Vagina (tissue), 2 donors: ENCODE measurements around the gene NPBWR2. TPM values are rescaled to one million over a fixed set of nuclear protein-coding genes. Genes with fewer than 3 reads are reported as not detected.

Experiments
- DNase-seq, 2 donors: peaks; one replicate each; pipeline ENCODE4 v3.0.0-alpha.2; 2017; ENCODE audit errors: extremely low spot score in 2 of 2
- H3K27ac ChIP-seq: fragments of 200-600 bp; sonication (generic); one replicate; pipeline ENCODE4 v1.5.1; 2019
- H3K27me3 ChIP-seq: fragments of 200-600 bp; sonication (generic); one replicate; pipeline ENCODE4 v1.5.1; 2019
- H3K36me3 ChIP-seq, 2 donors: fragments of 200-600 bp; sonication (generic); one replicate each; pipeline ENCODE4 v1.5.1; 2017 to 2019
- H3K4me1 ChIP-seq: fragments of 200-600 bp; sonication (generic); one replicate; pipeline ENCODE4 v1.5.1; 2019
- H3K4me3 ChIP-seq, 2 donors: fragments of 200-600 bp; sonication (generic); 1 replicate in 1 of 2; 2 replicates in 1 of 2; pipeline ENCODE4 v1.5.1; 2016 to 2019
- H3K9me3 ChIP-seq: fragments of 200-600 bp; sonication (generic); one replicate; pipeline ENCODE4 v1.5.1; 2019
- CTCF ChIP-seq, 3 experiments: fragments of 450-650 bp in 2 of 3; fragments of 200-600 bp in 1 of 3; sonication (generic) in 1 of 3; IDR thresholded peaks; one replicate each; pipeline ENCODE4 v1.5.1; 2017 to 2019; ENCODE audit warnings: antibody characterized with exemption in 3 of 3, mild to moderate bottlenecking in 2 of 3, moderate library complexity in 2 of 3
- POLR2A ChIP-seq, 2 donors: fragments of 450-650 bp; IDR thresholded peaks; one replicate each; pipeline ENCODE4 v1.6.1; 2017; ENCODE audit warnings: antibody characterized with exemption in 2 of 2, mild to moderate bottlenecking in 2 of 2, moderate library complexity in 2 of 2
- POLR2AphosphoS5 ChIP-seq, 2 donors: sonication (generic); formaldehyde crosslinking; IDR thresholded peaks; one replicate each; pipeline ENCODE4 v1.9.0; 2017; ENCODE audit warnings: antibody characterized with exemption in 2 of 2, mild to moderate bottlenecking in 2 of 2, low read depth in 1 of 2; ENCODE audit not compliant: insufficient read depth in 1 of 2
- intact Hi-C: fragments of 100-400 bp; cut with DNase I; formaldehyde crosslinking; loops from one replicate; pipeline ENCODE4 v1.15.1; 2023
- total RNA-seq: library from RNA; depleted of rRNA; stranded (reverse); fragments of >200 nt; gene quantifications from one replicate; pipeline ENCODE4 v1.2.3, GENCODE V29; 2016

Gene NPBWR2
- total RNA-seq, 1 donor from 2014 or later = not detected

DNA sequence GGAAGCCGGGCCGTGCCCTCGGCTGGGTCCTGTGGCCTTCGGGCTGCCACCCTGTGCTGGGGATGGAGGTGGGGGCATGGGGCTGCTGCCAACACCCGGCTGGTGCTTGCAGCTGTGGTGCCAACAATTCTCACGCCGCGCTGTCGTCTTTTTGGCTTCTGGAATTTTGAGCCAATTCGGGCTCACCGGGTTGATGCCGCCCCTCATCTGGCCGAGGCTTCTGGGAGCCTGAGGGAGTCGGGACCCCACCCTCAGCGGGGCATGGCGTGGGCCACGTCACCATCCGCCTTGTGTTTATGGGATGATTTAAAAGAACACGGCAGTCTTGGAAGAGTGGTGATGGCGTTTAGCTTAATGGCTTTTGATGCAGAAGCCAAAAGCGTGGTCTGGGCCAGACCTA is 8.7 kb upstream of the NPBWR2 start:
- TF ChIP-seq CTCF (IDR thresholded peaks at IDR 0.05) (no peak), POLR2AphosphoS5 (IDR thresholded peaks at IDR 0.05; ENCODE audit: insufficient read depth in 1 of 2, low read depth in 1 of 2) (no peak), POLR2A (IDR thresholded peaks at IDR 0.05) (no peak)
- no peak overlapping the region for H3K27ac ChIP-seq
- H3K9me3 ChIP-seq = no peaks in the 10 kb centered on the region
- no peaks in the 10 kb centered on the region for H3K36me3 ChIP-seq
- peaks cover 8% of the 10 kb centered on the region for H3K4me1 ChIP-seq
- no peak for DNase-seq
- no peaks in the 10 kb centered on the region for H3K27me3 ChIP-seq
- intact Hi-C loops = no loop called here
- no peak overlapping the region for H3K4me3 ChIP-seq

DNA sequence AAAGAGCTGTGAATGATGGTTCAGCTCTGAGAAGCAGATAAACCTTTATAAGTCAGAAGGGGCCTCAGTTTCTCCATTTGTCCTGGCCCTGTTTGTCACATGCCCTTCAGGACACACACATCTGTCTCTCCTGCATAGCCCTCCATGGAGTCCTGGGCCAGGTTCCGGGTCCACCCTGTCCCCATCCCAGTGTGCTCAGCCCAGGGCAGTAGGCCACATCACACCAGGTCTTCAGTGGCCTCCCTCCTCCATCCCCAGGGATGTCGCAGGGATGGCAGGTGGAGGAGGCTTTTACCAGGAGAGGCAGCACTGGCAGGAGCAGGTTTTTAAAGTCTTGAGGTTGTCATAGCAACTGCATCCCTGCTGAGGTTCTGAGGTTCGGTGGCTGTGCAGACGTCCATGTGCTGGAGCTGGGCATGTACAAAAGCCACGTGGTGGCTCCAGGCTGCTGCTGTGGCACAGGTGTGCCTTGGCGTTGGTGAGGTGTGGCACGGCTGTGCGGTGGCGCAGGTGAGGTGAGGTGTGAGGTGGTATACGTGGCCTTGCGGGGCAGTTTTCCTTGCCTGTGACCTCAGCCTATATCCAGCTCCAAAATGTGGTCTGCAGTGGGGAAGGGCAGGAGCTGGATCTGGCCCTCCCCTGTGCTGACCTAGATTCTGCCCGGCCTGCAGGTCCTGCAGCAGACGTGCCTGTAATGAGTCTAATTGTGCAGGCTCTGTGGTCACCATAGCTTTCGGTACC is 8.0 kb upstream of the NPBWR2 start:
- H3K27ac ChIP-seq = no peak overlapping the region
- no peaks in the 10 kb centered on the region for H3K27me3 ChIP-seq
- intact Hi-C loops = no loop called here
- H3K4me1 ChIP-seq = peaks cover 5% of the 10 kb centered on the region
- H3K9me3 ChIP-seq = no peaks in the 10 kb centered on the region
- H3K4me3 ChIP-seq = no peak overlapping the region
- DNase-seq = no peak
- no peak for TF ChIP-seq POLR2A (IDR thresholded peaks at IDR 0.05)
- TF ChIP-seq POLR2AphosphoS5 (IDR thresholded peaks at IDR 0.05; ENCODE audit: insufficient read depth in 1 of 2, low read depth in 1 of 2) = no peak
- no peak for TF ChIP-seq CTCF (IDR thresholded peaks at IDR 0.05)
- H3K36me3 ChIP-seq = no peaks in the 10 kb centered on the region

DNA sequence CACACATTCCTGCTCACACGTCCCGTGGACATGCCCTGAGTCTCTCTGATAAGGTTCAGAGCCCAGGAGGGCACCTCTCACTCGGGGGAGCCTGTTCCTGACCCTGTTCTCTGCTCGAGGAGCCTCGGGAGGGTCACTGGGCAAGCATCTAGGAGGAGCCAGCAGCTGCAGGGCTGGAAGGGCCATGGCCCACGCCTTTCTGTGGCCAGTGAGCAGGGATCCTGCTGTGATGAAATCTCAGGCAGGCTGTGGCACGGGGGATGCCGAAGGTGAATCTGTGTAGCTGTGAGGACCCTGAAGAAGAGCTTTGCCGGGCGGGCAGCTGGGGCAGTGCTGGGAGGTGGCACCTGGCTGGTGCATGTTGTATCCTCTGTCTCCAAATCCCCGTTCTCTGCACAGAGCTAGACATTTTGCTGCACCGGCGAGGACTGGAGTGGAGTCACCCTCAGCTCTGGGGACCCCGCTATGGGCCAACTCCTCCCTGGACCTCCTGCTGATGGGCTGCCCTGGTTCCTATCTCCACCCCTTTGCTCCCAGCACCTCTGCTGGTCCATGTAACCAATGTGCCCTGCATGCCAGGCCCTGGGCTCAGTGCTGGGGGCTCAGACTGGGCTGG is 7.1 kb upstream of the NPBWR2 start:
- no peak for DNase-seq
- TF ChIP-seq POLR2AphosphoS5 (IDR thresholded peaks at IDR 0.05; ENCODE audit: insufficient read depth in 1 of 2, low read depth in 1 of 2) (no peak), POLR2A (IDR thresholded peaks at IDR 0.05) (no peak), CTCF (IDR thresholded peaks at IDR 0.05) (no peak)

GRCh38 chr20:64113796-64114355 is 6.5 kb upstream of the NPBWR2 start:
- H3K4me1 ChIP-seq = no peaks in the 10 kb centered on the region
- intact Hi-C loops = no loop called here
- TF ChIP-seq CTCF (IDR thresholded peaks at IDR 0.05) (no peak), POLR2A (IDR thresholded peaks at IDR 0.05) (no peak), POLR2AphosphoS5 (IDR thresholded peaks at IDR 0.05; ENCODE audit: insufficient read depth in 1 of 2, low read depth in 1 of 2) (no peak)
- no peaks in the 10 kb centered on the region for H3K27me3 ChIP-seq
- H3K27ac ChIP-seq = no peak overlapping the region
- no peaks in the 10 kb centered on the region for H3K36me3 ChIP-seq
- DNase-seq = no peak
- no peaks in the 10 kb centered on the region for H3K9me3 ChIP-seq
- no peak overlapping the region for H3K4me3 ChIP-seq

More for the DNA sequence above, 7.1 kb upstream of the NPBWR2 start:
- Histone ChIP-seq H3K27me3 (no peaks in the 10 kb centered on the region), H3K27ac (no peak overlapping the region), H3K9me3 (no peaks in the 10 kb centered on the region), H3K4me1 (no peaks in the 10 kb centered on the region), H3K36me3 (no peaks in the 10 kb centered on the region), H3K4me3 (no peak overlapping the region)
- intact Hi-C loops = no loop called here

DNA sequence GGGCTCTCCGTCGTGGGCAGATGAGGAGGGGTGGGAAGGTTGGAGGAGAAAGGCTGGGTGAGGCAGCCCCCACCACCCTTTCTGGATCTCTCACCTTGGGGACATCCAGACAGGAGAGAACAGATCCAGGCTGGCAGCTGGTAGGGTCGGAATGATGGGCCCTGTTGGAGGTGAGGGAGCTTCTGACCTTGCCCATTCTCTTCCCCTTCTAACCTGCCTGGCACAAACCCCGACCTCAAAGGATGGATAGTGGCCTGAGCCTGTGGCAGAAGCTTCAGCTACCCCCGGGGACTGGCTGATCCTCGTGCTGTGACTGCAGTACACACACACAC is 6.0 kb upstream of the NPBWR2 start:
- H3K27me3 ChIP-seq = no peaks in the 10 kb centered on the region
- no peaks in the 10 kb centered on the region for H3K36me3 ChIP-seq
- H3K4me1 ChIP-seq = no peaks in the 10 kb centered on the region
- intact Hi-C loops = no loop called here
- H3K4me3 ChIP-seq = no peak overlapping the region
- no peak for TF ChIP-seq CTCF (IDR thresholded peaks at IDR 0.05)
- no peak for TF ChIP-seq POLR2A (IDR thresholded peaks at IDR 0.05)
- no peak for TF ChIP-seq POLR2AphosphoS5 (IDR thresholded peaks at IDR 0.05; ENCODE audit: insufficient read depth in 1 of 2, low read depth in 1 of 2)
- DNase-seq = no peak
- H3K9me3 ChIP-seq = no peaks in the 10 kb centered on the region
- H3K27ac ChIP-seq = no peak overlapping the region
